NCI-H2227 (cell line): ENCODE data around the gene ARHGAP33.
"Not testable (repeated sequence)": the region's sequence is repeated elsewhere in the genome, so short reads cannot be mapped to it uniquely, and the experiment has no call there.

Experiments
- DNase-seq: peaks from one replicate; lab custom pipeline; 2025; ENCODE audit not compliant: unreplicated experiment; lab: John Stamatoyannopoulos, UW

The ARHGAP33 gene

GRCh38 chr19:35830986-35831385 is 55.6 kb downstream of the ARHGAP33 start:
- DNase-seq = no peak

- DNase-seq = no peak
Observed at GRCh38 chr19:35832054-35832453, 56.7 kb downstream of the ARHGAP33 start.

GRCh38 chr19:35833972-35834371 is 58.6 kb downstream of the ARHGAP33 start:
- no peak for DNase-seq

GRCh38 chr19:35836096-35836495 is 60.7 kb downstream of the ARHGAP33 start:
- DNase-seq = not testable (repeated sequence)
